Neural crest cell (in vitro differentiated cells): ENCODE data around the gene SNAP25. TPM values are rescaled to one million over a fixed set of nuclear protein-coding genes. Genes with fewer than 3 reads are reported as not detected.

ENCODE experiments used
- DNase-seq: peaks from one replicate; pipeline ENCODE4 v3.0.0; 2021; ENCODE audit warnings: low read depth, mixed read lengths, low spot score
- H3K27ac Mint-ChIP-seq: one replicate; pipeline ENCODE4 v1.8.0; 2021; ENCODE audit warnings: mild to moderate bottlenecking, mixed read lengths; ENCODE audit not compliant: unreplicated experiment
- H3K27me3 Mint-ChIP-seq: 2 replicates; pipeline ENCODE4 v1.8.0; 2021; ENCODE audit warnings: low read depth, mild to moderate bottlenecking, mixed read lengths
- H3K36me3 Mint-ChIP-seq: 2 replicates; pipeline ENCODE4 v1.8.0; 2021; ENCODE audit warnings: low read depth, mild to moderate bottlenecking, mixed read lengths
- H3K4me1 Mint-ChIP-seq: 2 replicates; pipeline ENCODE4 v1.8.0; 2021; ENCODE audit warnings: mixed read lengths
- H3K4me3 Mint-ChIP-seq: one replicate; pipeline ENCODE4 v1.8.0; 2021; ENCODE audit warnings: mild to moderate bottlenecking, mixed read lengths
- H3K9me3 Mint-ChIP-seq: 2 replicates; pipeline ENCODE4 v1.8.0; 2021; ENCODE audit warnings: mixed read lengths
- CTCF ChIP-seq: fragments of 200-600 bp; sonication (generic); conservative IDR thresholded peaks from 2 replicates; pipeline ENCODE4 v1.5.0; 2021; ENCODE audit warnings: antibody characterized with exemption, mild to moderate bottlenecking
- total RNA-seq: library from RNA; stranded (reverse); gene quantifications from 2 replicates; pipeline ENCODE4 v1.2.1, GENCODE V29; 2021

The SNAP25 gene
- total RNA-seq, 1 donor from 2014 or later = 9.2 TPM

- Mint-ChIP-seq H3K4me3 (peak overlapping the region; percentile 90), H3K27ac (peak overlapping the region; percentile 45), H3K9me3 (no peaks in the 10 kb centered on the region), H3K27me3 (peaks cover 45% of the 10 kb centered on the region), H3K36me3 (no peaks in the 10 kb centered on the region), H3K4me1 (peaks cover 35% of the 10 kb centered on the region)
- TF ChIP-seq CTCF = no peak
- peak; percentile 51 for DNase-seq
Measured at GRCh38 chr20:10217721-10218410, 764 bp upstream of the SNAP25 start.

DNA sequence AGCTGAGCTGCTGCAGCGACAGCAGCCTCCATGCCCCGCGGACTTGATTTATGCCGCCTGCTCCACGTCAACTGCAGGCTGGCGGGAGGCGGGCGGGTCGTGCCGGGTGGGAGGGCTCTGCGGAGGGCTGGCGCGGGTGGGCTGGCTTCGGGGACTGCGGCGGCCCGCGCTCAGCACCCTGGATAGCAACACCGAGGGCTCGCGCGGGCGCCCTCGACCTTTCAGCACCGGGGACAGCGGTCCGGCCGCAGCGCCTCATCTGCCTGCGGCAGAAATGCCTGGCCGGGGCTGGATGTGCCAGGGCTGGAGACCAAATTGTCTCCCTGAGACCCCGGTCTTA lies 792 bp downstream of the SNAP25 start:
- Mint-ChIP-seq H3K4me3 (peak overlapping the region; percentile 90), H3K27ac (peak overlapping the region; percentile 96), H3K27me3 (peaks cover 35% of the 10 kb centered on the region), H3K4me1 (peaks cover 35% of the 10 kb centered on the region), H3K9me3 (no peaks in the 10 kb centered on the region), H3K36me3 (no peaks in the 10 kb centered on the region)
- DNase-seq = peak; percentile 91
- TF ChIP-seq CTCF = no peak

DNA sequence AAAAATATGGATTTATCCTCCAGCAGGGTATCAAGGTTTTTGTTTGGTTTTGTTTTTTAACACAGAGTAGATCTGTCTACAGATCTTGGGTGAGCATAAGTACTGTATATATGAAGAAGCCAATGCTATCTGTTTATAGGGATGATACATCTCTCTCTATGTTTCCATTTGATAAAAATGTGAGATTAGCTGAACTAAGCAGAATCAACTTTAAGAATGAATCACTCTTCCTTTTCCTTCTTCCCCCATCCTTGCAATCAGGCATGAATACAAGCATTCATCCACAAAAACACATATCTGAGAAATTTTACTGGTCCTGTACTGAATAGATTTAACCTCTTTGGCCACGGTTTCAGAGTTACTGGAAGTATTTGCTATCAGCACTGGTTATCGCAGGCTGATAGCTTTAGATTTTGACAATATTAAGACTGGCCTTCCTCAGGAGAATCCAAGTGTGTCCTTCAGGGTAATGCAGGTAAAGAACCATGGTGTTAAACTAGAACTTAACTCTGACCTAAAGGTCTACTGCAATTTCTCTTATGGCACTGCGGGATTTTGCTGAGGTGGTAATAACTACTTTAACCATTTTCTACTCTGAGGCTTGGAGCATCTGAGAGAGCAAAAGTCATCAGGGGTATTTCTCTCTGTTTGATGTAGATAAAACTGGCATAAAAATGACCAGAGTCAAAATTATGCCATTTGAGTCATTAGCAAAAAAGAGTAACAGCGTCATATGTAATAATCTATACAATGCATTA lies 1.5 kb downstream of the SNAP25 start:
- no peak for TF ChIP-seq CTCF
- no peak for DNase-seq
- H3K36me3 Mint-ChIP-seq = no peaks in the 10 kb centered on the region
- H3K4me1 Mint-ChIP-seq = peaks cover 35% of the 10 kb centered on the region
- H3K27ac Mint-ChIP-seq = no peak overlapping the region
- H3K4me3 Mint-ChIP-seq = peak overlapping the region; percentile 90
- peaks cover 33% of the 10 kb centered on the region for H3K27me3 Mint-ChIP-seq
- H3K9me3 Mint-ChIP-seq = no peaks in the 10 kb centered on the region

DNA sequence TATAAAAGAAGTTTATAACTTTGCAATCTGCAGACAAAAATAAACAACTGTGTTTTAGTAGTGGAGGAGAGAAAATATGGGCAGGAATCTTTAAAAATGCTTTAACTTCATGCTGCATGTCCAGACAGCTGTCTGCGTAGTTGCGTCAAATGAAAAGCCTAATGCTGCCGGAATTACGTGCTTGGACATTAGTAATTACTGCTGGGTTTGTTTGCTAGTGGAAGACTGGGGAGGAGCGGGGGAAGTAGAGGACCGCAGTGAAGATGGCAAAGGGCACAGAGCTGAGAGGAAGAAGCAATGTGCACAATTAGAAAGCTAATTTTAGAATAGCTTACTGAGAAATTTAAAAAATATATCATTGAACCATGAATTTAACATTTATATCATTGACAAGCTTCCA lies 2.4 kb downstream of the SNAP25 start:
- peaks cover 37% of the 10 kb centered on the region for H3K4me1 Mint-ChIP-seq
- no peaks in the 10 kb centered on the region for H3K9me3 Mint-ChIP-seq
- H3K36me3 Mint-ChIP-seq = no peaks in the 10 kb centered on the region
- peaks cover 27% of the 10 kb centered on the region for H3K27me3 Mint-ChIP-seq
- H3K4me3 Mint-ChIP-seq = no peak overlapping the region
- TF ChIP-seq CTCF = no peak
- no peak for DNase-seq
- no peak overlapping the region for H3K27ac Mint-ChIP-seq

- no peaks in the 10 kb centered on the region for H3K9me3 Mint-ChIP-seq
- H3K4me1 Mint-ChIP-seq = peaks cover 4% of the 10 kb centered on the region
- TF ChIP-seq CTCF = peak; percentile 44
- H3K4me3 Mint-ChIP-seq = peak overlapping the region; percentile 3
- peaks cover 2% of the 10 kb centered on the region for H3K27me3 Mint-ChIP-seq
- DNase-seq = no peak
- H3K27ac Mint-ChIP-seq = no peak overlapping the region
- no peaks in the 10 kb centered on the region for H3K36me3 Mint-ChIP-seq
Measured at GRCh38 chr20:10225439-10226060, 6.9 kb downstream of the SNAP25 start.
